ENCODE results near the gene NTS.

- no peak for TF ChIP-seq CTCF (conservative IDR thresholded peaks at IDR 0.05)
- no peak for TF ChIP-seq ZFX (IDR thresholded peaks at IDR 0.05)
Measured at GRCh38 chr12:85877459-85877858, 3.4 kb downstream of the NTS start.

Measured in C4-2B (cell line).